Activated CD8-positive, alpha-beta T cell treated with anti-CD3 and anti-CD28 coated beads for 36 hours (primary cell): Measurements from ENCODE around the gene PLPP6. TPM values are rescaled to one million over a fixed set of nuclear protein-coding genes. Genes with fewer than 3 reads are reported as not detected.

ENCODE experiments used
- ATAC-seq: fragments of 200-7000 bp; cut with Tn5 transposase; one replicate; pipeline ENCODE4 v1.10.0; 2021; ENCODE audit warnings: mild to moderate bottlenecking, moderate library complexity
- CTCF ChIA-PET: fragments of 350-600 bp; sonication (Branson Sonifier 250); formaldehyde crosslinking; loops from one replicate; lab custom pipeline; 2021; ENCODE audit warnings: antibody characterized with exemption; lab: Charles Lee
- POLR2A ChIA-PET: fragments of 350-600 bp; sonication (Branson Sonifier 250); formaldehyde crosslinking; loops from one replicate; lab custom pipeline; 2021; ENCODE audit warnings: antibody characterized with exemption; lab: Charles Lee
- DNase-seq: peaks from one replicate; pipeline ENCODE4 v3.0.0-alpha.2; 2020
- H3K27ac Mint-ChIP-seq: one replicate; pipeline ENCODE4 v1.8.0; 2021; ENCODE audit warnings: mild to moderate bottlenecking, mixed read lengths
- H3K27me3 Mint-ChIP-seq: one replicate; pipeline ENCODE4 v1.8.0; 2021; ENCODE audit warnings: mixed read lengths
- H3K36me3 Mint-ChIP-seq: one replicate; pipeline ENCODE4 v1.8.0; 2021; ENCODE audit warnings: low read depth, mixed read lengths
- H3K4me1 Mint-ChIP-seq: one replicate; pipeline ENCODE4 v1.8.0; 2021; ENCODE audit warnings: low read depth, mixed read lengths
- H3K4me3 Mint-ChIP-seq: one replicate; pipeline ENCODE4 v1.8.0; 2021; ENCODE audit warnings: mild to moderate bottlenecking, moderate library complexity, mixed read lengths
- H3K9me3 Mint-ChIP-seq: one replicate; pipeline ENCODE4 v1.8.0; 2021; ENCODE audit warnings: mixed read lengths
- intact Hi-C: fragments of 100-400 bp; cut with micrococcal nuclease; formaldehyde crosslinking; loops from one replicate; pipeline ENCODE4 v1.10.0; 2022
- total RNA-seq, 2 experiments: library from RNA; stranded (reverse); gene quantifications; one replicate each; pipeline ENCODE4 v1.2.3, GENCODE V29; 2021
- TF ChIP-seq, protein P1 (sequence below): fragments of 200-600 bp; IDR thresholded peaks from one replicate; pipeline ENCODE4 v1.8.0; 2022; ENCODE audit warnings: antibody characterized with exemption, mild to moderate bottlenecking

PLPP6 gene
- total RNA-seq, 2 experiments from 2014 or later = 2.8 to 3.2 TPM

DNA sequence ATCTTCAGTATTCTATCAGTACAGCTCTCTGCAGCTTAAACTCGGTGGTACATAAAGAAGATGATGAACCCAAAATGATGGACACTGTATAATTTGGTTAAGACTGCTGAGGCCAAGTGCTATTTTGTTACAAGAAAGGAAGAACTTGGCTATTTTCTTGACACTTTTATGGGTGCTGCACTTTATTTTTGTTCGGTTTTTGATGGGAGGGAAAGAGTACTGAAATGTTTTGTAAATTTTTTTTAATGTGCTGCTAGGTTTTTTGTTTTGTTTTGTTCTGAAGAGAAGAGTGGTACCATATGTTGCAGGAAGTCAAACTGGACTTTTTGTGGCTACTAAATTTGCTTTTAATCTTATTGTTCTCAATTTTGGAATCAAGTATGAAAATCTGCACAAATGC is 43.9 kb downstream of the PLPP6 start:
- Mint-ChIP-seq H3K27me3 (no peaks in the 10 kb centered on the region), H3K9me3 (no peaks in the 10 kb centered on the region), H3K4me1 (peaks cover 25% of the 10 kb centered on the region), H3K36me3 (peaks cover 39% of the 10 kb centered on the region), H3K27ac (peak overlapping the region; percentile 53), H3K4me3 (no peak overlapping the region)
- intact Hi-C loops = no loop called here
- TF ChIP-seq, protein P1, sequence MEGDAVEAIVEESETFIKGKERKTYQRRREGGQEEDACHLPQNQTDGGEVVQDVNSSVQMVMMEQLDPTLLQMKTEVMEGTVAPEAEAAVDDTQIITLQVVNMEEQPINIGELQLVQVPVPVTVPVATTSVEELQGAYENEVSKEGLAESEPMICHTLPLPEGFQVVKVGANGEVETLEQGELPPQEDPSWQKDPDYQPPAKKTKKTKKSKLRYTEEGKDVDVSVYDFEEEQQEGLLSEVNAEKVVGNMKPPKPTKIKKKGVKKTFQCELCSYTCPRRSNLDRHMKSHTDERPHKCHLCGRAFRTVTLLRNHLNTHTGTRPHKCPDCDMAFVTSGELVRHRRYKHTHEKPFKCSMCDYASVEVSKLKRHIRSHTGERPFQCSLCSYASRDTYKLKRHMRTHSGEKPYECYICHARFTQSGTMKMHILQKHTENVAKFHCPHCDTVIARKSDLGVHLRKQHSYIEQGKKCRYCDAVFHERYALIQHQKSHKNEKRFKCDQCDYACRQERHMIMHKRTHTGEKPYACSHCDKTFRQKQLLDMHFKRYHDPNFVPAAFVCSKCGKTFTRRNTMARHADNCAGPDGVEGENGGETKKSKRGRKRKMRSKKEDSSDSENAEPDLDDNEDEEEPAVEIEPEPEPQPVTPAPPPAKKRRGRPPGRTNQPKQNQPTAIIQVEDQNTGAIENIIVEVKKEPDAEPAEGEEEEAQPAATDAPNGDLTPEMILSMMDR = no peak
- DNase-seq (no peak), ATAC-seq (no peak)
- POLR2A ChIA-PET = no interaction called here
- CTCF ChIA-PET = no interaction called here

DNA sequence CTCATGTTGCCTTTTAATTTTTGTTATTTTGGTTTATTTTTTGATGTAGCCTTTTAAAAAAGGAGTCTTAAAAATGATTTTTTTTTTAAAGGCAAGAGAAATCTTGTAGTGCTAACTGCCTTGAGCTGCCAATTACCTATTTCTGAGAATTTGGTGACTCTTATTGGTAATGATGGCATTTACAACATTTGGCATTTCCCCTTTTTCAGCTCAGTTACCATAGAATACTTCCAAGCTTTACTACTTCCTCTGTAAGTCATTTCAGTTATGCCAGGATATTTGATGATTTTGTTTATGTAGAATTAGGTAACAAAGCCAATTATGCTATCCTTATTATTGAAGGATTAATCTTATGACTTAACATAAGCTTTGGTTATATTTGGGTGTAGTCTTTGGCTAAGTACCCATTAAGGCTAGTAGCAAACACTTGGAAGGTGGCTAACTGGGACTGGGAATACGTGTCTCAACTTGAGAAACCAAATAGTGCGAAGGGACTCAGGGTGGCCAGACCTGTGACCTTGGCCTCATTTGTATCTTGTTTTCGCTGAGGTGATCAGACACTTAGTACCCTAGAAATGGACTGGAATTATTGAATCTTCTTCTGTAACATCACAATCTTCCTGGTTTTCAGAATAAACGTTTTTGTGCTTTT is 45.0 kb downstream of the PLPP6 start:
- ATAC-seq (no peak), DNase-seq (no peak)
- intact Hi-C loops = no loop called here
- CTCF ChIA-PET = interaction anchor here (0.6 kb wide), 1 partner anchor 43 kb away, joined by 3 read pairs; no protein-coding TSS in a partner anchor
- peak overlapping the region; percentile 57 for H3K27ac Mint-ChIP-seq
- no peak overlapping the region for H3K4me3 Mint-ChIP-seq
- no peaks in the 10 kb centered on the region for H3K27me3 Mint-ChIP-seq
- H3K9me3 Mint-ChIP-seq = no peaks in the 10 kb centered on the region
- POLR2A ChIA-PET = no interaction called here
- TF ChIP-seq, protein P1 = no peak
- H3K4me1 Mint-ChIP-seq = peaks cover 22% of the 10 kb centered on the region
- peaks cover 35% of the 10 kb centered on the region for H3K36me3 Mint-ChIP-seq

DNA sequence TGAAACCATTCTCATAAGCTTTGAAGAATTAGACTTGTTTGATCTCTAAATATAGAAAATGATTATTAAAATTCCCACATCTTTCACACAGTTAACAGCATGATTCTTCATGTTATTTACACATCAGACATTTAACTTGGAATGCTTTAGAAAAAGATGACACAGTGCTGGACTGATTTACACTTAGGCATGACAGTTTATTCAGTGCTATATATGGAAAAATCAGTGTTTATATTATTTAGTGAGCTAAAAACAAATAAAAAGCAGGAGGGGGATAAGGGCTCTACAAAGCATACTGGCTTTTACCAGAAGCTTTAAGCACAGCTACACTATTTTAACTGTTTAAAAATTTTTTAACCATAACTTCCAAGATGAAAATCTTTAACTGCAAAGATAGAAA is 47.3 kb downstream of the PLPP6 start:
- CTCF ChIA-PET = interaction anchor here (0.6 to 0.7 kb wide), 2 partner anchors 17 to 76 kb away, joined by 4 read pairs; no protein-coding TSS in a partner anchor
- Mint-ChIP-seq H3K27ac (no peak overlapping the region), H3K4me3 (no peak overlapping the region), H3K9me3 (no peaks in the 10 kb centered on the region), H3K36me3 (peaks cover 33% of the 10 kb centered on the region), H3K4me1 (peaks cover 15% of the 10 kb centered on the region), H3K27me3 (no peaks in the 10 kb centered on the region)
- POLR2A ChIA-PET = no interaction called here
- TF ChIP-seq, protein P1 = no peak
- DNase-seq = no peak
- intact Hi-C loops = no loop called here
- ATAC-seq = no peak

DNA sequence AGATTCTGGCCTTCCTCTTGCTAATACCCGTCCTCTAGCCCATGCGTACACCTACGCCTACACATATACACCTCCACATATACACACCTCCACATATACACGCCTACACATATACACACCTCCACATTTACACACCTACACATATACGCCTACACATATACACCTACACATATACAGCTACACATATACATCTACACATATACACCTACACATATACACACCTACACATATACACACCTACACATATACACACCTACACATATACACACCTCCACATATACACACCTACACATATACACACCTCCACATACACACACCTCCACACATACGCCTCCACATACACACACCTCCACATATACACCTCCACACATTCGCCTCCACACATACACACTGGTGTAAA is 51.8 kb downstream of the PLPP6 start:
- Mint-ChIP-seq H3K4me3 (no peak overlapping the region), H3K9me3 (no peaks in the 10 kb centered on the region), H3K4me1 (no peaks in the 10 kb centered on the region), H3K36me3 (peaks cover 35% of the 10 kb centered on the region), H3K27ac (peak overlapping the region; percentile 47), H3K27me3 (no peaks in the 10 kb centered on the region)
- ChIA-PET CTCF (no interaction called here), POLR2A (interaction anchor here (0.9 kb wide), 1 partner anchor 12 kb away, joined by 3 read pairs; no protein-coding TSS in a partner anchor)
- TF ChIP-seq, protein P1 = no peak
- ATAC-seq (peak; percentile 56), DNase-seq (no peak)
- intact Hi-C loops = no loop called here

DNA sequence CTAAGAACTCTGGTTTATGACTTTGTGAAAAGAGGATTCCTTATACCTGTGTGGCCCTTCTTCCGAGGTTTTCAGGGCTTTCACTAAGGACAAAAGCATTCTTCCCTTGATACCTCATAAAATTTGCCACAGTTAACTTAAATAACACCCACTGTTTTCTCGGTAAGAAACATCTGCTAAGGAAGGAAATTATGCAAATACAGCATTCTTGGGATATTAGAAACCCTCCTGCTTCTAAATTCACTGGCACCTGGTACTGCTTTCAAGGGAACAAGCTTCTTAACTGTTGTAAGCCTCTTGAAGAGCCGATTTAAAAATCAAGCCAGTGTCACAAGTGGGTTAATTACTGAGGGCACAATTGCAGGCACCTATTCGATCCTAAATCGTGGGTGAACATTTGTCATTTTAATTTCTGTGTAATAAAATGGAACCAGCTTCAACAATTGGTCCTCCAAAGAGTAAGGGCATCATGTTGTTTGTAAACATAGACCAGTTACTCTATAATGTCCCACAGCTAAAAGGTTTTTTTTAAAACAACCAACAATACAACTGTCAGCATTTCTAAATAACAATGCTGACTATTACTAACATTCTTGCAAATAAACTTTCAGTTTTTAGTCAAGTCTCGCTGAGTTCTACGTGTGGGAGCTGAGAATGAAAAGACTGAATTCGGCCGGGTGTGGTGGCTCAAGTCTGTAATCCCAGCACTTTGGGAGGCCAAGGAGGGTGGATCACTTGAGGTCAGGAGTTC is 52.3 kb downstream of the PLPP6 start:
- H3K9me3 Mint-ChIP-seq = no peaks in the 10 kb centered on the region
- DNase-seq = no peak
- no peaks in the 10 kb centered on the region for H3K4me1 Mint-ChIP-seq
- TF ChIP-seq, protein P1 = no peak
- ChIA-PET POLR2A (interaction anchor here (0.6 kb wide), 1 partner anchor 24 kb away, joined by 3 read pairs; no protein-coding TSS in a partner anchor), CTCF (no interaction called here)
- H3K36me3 Mint-ChIP-seq = peaks cover 31% of the 10 kb centered on the region
- H3K27me3 Mint-ChIP-seq = no peaks in the 10 kb centered on the region
- H3K4me3 Mint-ChIP-seq = no peak overlapping the region
- no peak overlapping the region for H3K27ac Mint-ChIP-seq
- no peak for ATAC-seq
- intact Hi-C loops = no loop called here
